H1 (cell line): ENCODE data around the gene PROM2.

Source experiments
- CBX5 ChIP-seq: fragments of 300-800, 300-1000 bp; sonication (generic); IDR thresholded peaks from 2 replicates; pipeline ENCODE4 v1.7.1; 2016; ENCODE audit warnings: antibody characterized with exemption, low read length, low read depth
- CTCF ChIP-seq, 3 experiments: IDR thresholded peaks; 1 replicate in 2 of 3; 2 replicates in 1 of 3; pipeline versions ENCODE4 v1.5.1 to v1.6.1; 2011; ENCODE audit warnings: low read length in 3 of 3, mild to moderate bottlenecking in 3 of 3, inconsistent platforms in 2 of 3, low read depth in 1 of 3, moderate library complexity in 1 of 3; ENCODE audit not compliant: insufficient read depth in 1 of 3; ENCODE audit errors: control extremely low read depth in 1 of 3
- MAX ChIP-seq: IDR thresholded peaks from 2 replicates; pipeline ENCODE4 v1.6.1; 2012; ENCODE audit warnings: inconsistent platforms
- POLR2A ChIP-seq, 2 experiments: IDR thresholded peaks; 1 replicate in 1 of 2; 2 replicates in 1 of 2; pipeline ENCODE4 v1.6.1; 2011; ENCODE audit warnings: low read depth in 2 of 2, low read length in 2 of 2, mild to moderate bottlenecking in 2 of 2; ENCODE audit errors: control extremely low read depth in 1 of 2

GRCh38 chr2:95314964-95315611 lies 40.8 kb downstream of the PROM2 start:
- TF ChIP-seq POLR2A (IDR thresholded peaks at IDR 0.05; ENCODE audit: control extremely low read depth in 1 of 2, low read depth in 2 of 2, low read length in 2 of 2) (no peak), CTCF (IDR thresholded peaks at IDR 0.05; ENCODE audit: control extremely low read depth in 1 of 3, insufficient read depth in 1 of 3, low read depth in 1 of 3, low read length in 3 of 3) (peak in 2 of 3 experiments; percentile 44 to 53; a peak in 3 of 4 replicates), CBX5 (no peak), MAX (no peak)
